CD4-positive, alpha-beta T cell (primary cell): ENCODE results near the gene MTHFD1L. TPM values are rescaled to one million over a fixed set of nuclear protein-coding genes. Genes with fewer than 3 reads are reported as not detected.

Experiments used
- ATAC-seq: fragments of 200-7000 bp; cut with Tn5 transposase; one replicate; pipeline ENCODE4 v1.10.0; 2022; ENCODE audit warnings: mild to moderate bottlenecking; ENCODE audit not compliant: poor library complexity
- CTCF ChIA-PET: fragments of 350-600 bp; sonication (Branson Sonifier 250); formaldehyde crosslinking; loops from one replicate; lab custom pipeline; 2021; ENCODE audit warnings: antibody characterized with exemption, inconsistent platforms; lab: Charles Lee
- POLR2A ChIA-PET: fragments of 350-600 bp; sonication (Branson Sonifier 250); formaldehyde crosslinking; loops from one replicate; lab custom pipeline; 2021; ENCODE audit warnings: antibody characterized with exemption, inconsistent platforms; lab: Charles Lee
- DNase-seq, 14 experiments: peaks; one replicate each; pipeline ENCODE4 v3.0.0-alpha.2; 2013 to 2020; ENCODE audit warnings: mixed read lengths in 2 of 14
- H3K27ac ChIP-seq, 2 donors: one replicate each; pipeline versions ENCODE4 v1.5.1 to v1.7.0; 2013; ENCODE audit warnings: low read length in 2 of 2, low read depth in 1 of 2, mild to moderate bottlenecking in 1 of 2
- H3K27me3 ChIP-seq, 2 experiments: 1 replicate in 1 of 2; 2 replicates in 1 of 2; pipeline versions ENCODE4 v1.6.1 to v1.7.0; 2013; ENCODE audit warnings: low read length in 2 of 2, control low read depth in 1 of 2, mild to moderate bottlenecking in 1 of 2, moderate library complexity in 1 of 2; ENCODE audit not compliant: insufficient read depth in 2 of 2, control insufficient read depth in 1 of 2
- H3K36me3 ChIP-seq: one replicate; pipeline ENCODE4 v1.6.1; 2013; ENCODE audit warnings: low read length, control low read depth; ENCODE audit not compliant: insufficient read depth
- H3K4me1 ChIP-seq: one replicate; pipeline ENCODE4 v1.6.1; 2013; ENCODE audit warnings: low read length, control low read depth; ENCODE audit not compliant: insufficient read depth
- H3K4me3 ChIP-seq: one replicate; pipeline ENCODE4 v1.5.1; 2013; ENCODE audit warnings: mild to moderate bottlenecking, low read length, moderate library complexity
- H3K9me3 ChIP-seq, 2 experiments: 1 replicate in 1 of 2; 2 replicates in 1 of 2; pipeline versions ENCODE4 v1.6.1 to v1.7.0; 2013; ENCODE audit warnings: low read length in 2 of 2, mild to moderate bottlenecking in 2 of 2, control low read depth in 1 of 2, moderate library complexity in 1 of 2; ENCODE audit not compliant: control insufficient read depth in 1 of 2, insufficient read depth in 1 of 2
- H3K27ac Mint-ChIP-seq: one replicate; pipeline ENCODE4 v1.8.0; 2020; ENCODE audit warnings: mixed read lengths
- H3K27me3 Mint-ChIP-seq: one replicate; pipeline ENCODE4 v1.8.0; 2021; ENCODE audit warnings: mixed read lengths
- H3K36me3 Mint-ChIP-seq: one replicate; pipeline ENCODE4 v1.8.0; 2021; ENCODE audit warnings: low read depth, mixed read lengths
- H3K4me1 Mint-ChIP-seq: one replicate; pipeline ENCODE4 v1.8.0; 2021; ENCODE audit warnings: low read depth, mixed read lengths
- H3K4me3 Mint-ChIP-seq: one replicate; pipeline ENCODE4 v1.8.0; 2020; ENCODE audit warnings: mild to moderate bottlenecking, mixed read lengths
- H3K9me3 Mint-ChIP-seq: one replicate; pipeline ENCODE4 v1.8.0; 2020; ENCODE audit warnings: mixed read lengths
- intact Hi-C, 2 experiments: fragments of 100-400 bp; cut with DNase I in 1 of 2; cut with micrococcal nuclease in 1 of 2; formaldehyde crosslinking; loops; one replicate each; pipeline versions ENCODE4 v1.15.1 to v1.9.0; 2023 to 2025; cut with DNase I, micrococcal nuclease
- total RNA-seq, 174 experiments: library from RNA in 2 of 174; stranded (reverse) in 2 of 174; gene quantifications; one replicate each; pipeline ENCODE4 v1.2.3 and lab custom pipeline; 2021 to 2026
- TF ChIP-seq, protein P1 (sequence below): fragments of 200-600 bp; IDR thresholded peaks from one replicate; pipeline ENCODE4 v1.8.0; 2022; ENCODE audit warnings: antibody characterized with exemption, mild to moderate bottlenecking

MTHFD1L gene
- total RNA-seq, 2 experiments from 2014 or later, result 8.8 to 9.7 TPM

DNA sequence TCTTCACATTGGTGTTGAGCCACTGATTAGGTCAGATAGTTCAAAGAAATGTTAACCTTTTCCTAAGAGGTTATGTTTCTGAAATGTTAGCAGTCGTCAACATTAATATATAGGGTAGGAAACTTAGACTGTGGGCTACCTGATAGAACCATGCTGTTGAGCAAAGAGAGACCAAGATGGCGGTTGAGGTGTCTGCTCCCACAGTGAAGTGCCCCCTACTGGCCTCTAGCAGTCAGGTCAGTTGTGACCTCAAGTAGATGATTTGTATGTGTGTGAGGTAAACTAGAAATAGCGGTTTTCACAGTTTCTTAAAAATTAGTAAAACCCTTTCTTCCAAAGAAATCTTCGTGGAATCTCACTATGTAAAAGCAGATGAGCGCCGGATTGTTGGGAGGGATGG, 40.3 kb downstream of the MTHFD1L start:
- H3K9me3 ChIP-seq, result no peaks in the 10 kb centered on the region
- TF ChIP-seq, protein P1, sequence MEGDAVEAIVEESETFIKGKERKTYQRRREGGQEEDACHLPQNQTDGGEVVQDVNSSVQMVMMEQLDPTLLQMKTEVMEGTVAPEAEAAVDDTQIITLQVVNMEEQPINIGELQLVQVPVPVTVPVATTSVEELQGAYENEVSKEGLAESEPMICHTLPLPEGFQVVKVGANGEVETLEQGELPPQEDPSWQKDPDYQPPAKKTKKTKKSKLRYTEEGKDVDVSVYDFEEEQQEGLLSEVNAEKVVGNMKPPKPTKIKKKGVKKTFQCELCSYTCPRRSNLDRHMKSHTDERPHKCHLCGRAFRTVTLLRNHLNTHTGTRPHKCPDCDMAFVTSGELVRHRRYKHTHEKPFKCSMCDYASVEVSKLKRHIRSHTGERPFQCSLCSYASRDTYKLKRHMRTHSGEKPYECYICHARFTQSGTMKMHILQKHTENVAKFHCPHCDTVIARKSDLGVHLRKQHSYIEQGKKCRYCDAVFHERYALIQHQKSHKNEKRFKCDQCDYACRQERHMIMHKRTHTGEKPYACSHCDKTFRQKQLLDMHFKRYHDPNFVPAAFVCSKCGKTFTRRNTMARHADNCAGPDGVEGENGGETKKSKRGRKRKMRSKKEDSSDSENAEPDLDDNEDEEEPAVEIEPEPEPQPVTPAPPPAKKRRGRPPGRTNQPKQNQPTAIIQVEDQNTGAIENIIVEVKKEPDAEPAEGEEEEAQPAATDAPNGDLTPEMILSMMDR, result no peak
- H3K4me3 ChIP-seq, result no peak overlapping the region
- no peaks in the 10 kb centered on the region for H3K4me1 ChIP-seq
- no peak for ATAC-seq
- no peaks in the 10 kb centered on the region for H3K36me3 ChIP-seq
- Mint-ChIP-seq H3K36me3 (peaks cover 10% of the 10 kb centered on the region), H3K27me3 (no peaks in the 10 kb centered on the region), H3K27ac (no peak overlapping the region), H3K4me3 (no peak overlapping the region), H3K4me1 (no peaks in the 10 kb centered on the region), H3K9me3 (no peaks in the 10 kb centered on the region)
- intact Hi-C loops, result no loop called here
- ChIA-PET CTCF (no interaction called here), POLR2A (no interaction called here)
- H3K27me3 ChIP-seq, result no peaks in the 10 kb centered on the region
- no peak overlapping the region for H3K27ac ChIP-seq
- DNase-seq, result no peak

DNA sequence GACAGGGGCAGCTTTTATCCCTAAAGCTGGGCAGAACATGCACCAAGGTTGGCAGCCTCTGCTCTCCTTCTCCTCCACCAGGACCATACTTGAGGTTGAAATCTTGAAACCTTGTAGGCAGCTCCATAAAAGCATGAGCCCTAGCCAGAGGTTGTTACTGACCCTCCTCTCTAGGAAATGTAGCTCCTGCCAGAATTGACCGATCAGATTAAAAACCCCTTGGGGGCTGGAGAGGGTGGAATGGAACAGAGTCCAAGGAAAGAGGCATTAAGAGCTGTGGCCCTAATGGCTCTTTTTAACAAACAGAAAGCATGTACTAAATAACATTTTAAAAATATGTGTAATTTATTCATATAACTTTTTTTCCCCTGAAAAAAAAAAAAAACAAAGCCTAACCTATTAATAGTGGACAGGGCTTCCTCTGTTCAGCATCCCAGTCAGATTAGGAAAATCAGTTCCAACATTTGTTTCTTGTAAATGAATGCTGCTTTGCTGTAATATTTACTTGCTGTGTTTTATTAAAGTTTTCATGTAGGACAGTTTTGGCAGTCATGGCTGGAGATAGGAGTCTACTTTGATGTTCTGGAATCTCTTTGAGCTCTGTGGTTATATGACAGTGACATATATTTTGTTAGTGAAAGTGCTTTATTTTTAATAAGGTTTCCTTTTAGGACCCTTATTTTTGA, 41.3 kb downstream of the MTHFD1L start:
- Mint-ChIP-seq H3K4me1 (no peaks in the 10 kb centered on the region), H3K36me3 (peaks cover 15% of the 10 kb centered on the region), H3K9me3 (peaks cover 2% of the 10 kb centered on the region), H3K4me3 (no peak overlapping the region), H3K27me3 (no peaks in the 10 kb centered on the region), H3K27ac (no peak overlapping the region)
- Histone ChIP-seq H3K27ac (no peak overlapping the region), H3K4me3 (no peak overlapping the region), H3K27me3 (no peaks in the 10 kb centered on the region), H3K9me3 (no peaks in the 10 kb centered on the region), H3K4me1 (no peaks in the 10 kb centered on the region), H3K36me3 (no peaks in the 10 kb centered on the region)
- intact Hi-C loops, result no loop called here
- ATAC-seq, result no peak
- POLR2A ChIA-PET, result no interaction called here
- DNase-seq, result no peak
- TF ChIP-seq, protein P1, result no peak
- CTCF ChIA-PET, result no interaction called here

DNA sequence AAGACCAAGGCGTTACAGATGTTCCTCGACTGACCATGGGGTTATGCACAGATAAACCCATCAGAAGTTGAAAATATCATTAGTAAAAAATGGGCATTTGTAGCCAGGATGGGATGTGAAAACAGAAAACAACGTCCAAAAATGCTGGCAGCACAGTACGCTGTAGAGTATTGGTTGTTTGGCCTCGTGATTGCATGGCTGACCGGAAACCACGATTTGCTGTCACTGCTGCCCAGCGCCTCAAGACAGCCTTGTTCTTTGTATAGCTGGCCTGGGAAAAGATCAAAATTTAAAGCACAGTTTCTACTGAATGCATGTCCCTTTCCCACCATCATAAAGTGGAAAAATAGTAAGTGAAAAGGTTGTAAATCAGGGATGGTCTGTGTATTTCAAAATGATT, 41.9 kb downstream of the MTHFD1L start:
- Histone ChIP-seq H3K4me1 (no peaks in the 10 kb centered on the region), H3K27ac (no peak overlapping the region), H3K9me3 (no peaks in the 10 kb centered on the region), H3K36me3 (no peaks in the 10 kb centered on the region), H3K4me3 (no peak overlapping the region), H3K27me3 (no peaks in the 10 kb centered on the region)
- intact Hi-C loops, result no loop called here
- H3K27me3 Mint-ChIP-seq, result no peaks in the 10 kb centered on the region
- H3K4me3 Mint-ChIP-seq, result no peak overlapping the region
- TF ChIP-seq, protein P1, result no peak
- H3K36me3 Mint-ChIP-seq, result peaks cover 18% of the 10 kb centered on the region
- no peak overlapping the region for H3K27ac Mint-ChIP-seq
- H3K9me3 Mint-ChIP-seq, result peaks cover 2% of the 10 kb centered on the region
- ChIA-PET CTCF (no interaction called here), POLR2A (no interaction called here)
- ATAC-seq (no peak), DNase-seq (no peak)
- no peaks in the 10 kb centered on the region for H3K4me1 Mint-ChIP-seq
